Activated CD4-positive, alpha-beta T cell treated with anti-CD3 and anti-CD28 coated beads, Interleukin-2, amount 50 U/mL, for 1 hour (primary cell): Measurements from ENCODE around the gene SLC24A4.
"Not testable (repeated sequence)": the region's sequence is repeated elsewhere in the genome, so short reads cannot be mapped to it uniquely, and the experiment has no call there.

Experiments
- DNase-seq: peaks from one replicate; pipeline ENCODE4 v3.0.0-alpha.2; 2020

Gene SLC24A4

GRCh38 chr14:92372230-92372629 is 49.3 kb downstream of the SLC24A4 start:
- DNase-seq: no peak

- no peak for DNase-seq
These were observed 50.4 kb downstream of the SLC24A4 start for GRCh38 chr14:92373336-92373735.

GRCh38 chr14:92380131-92380530 is 57.2 kb downstream of the SLC24A4 start:
- DNase-seq: no peak

GRCh38 chr14:92380582-92380981 is 57.6 kb downstream of the SLC24A4 start:
- no peak for DNase-seq

- DNase-seq: no peak
These were observed 59.7 kb downstream of the SLC24A4 start for GRCh38 chr14:92382677-92383076.

- no peak for DNase-seq
These were observed 60.8 kb downstream of the SLC24A4 start for GRCh38 chr14:92383805-92384204.

- no peak for DNase-seq
These were observed 61.6 kb downstream of the SLC24A4 start for GRCh38 chr14:92384461-92385133.

- no peak for DNase-seq
These were observed 62.6 kb downstream of the SLC24A4 start for GRCh38 chr14:92385561-92385960.

- no peak for DNase-seq
These were observed 63.2 kb downstream of the SLC24A4 start for GRCh38 chr14:92386165-92386564.

GRCh38 chr14:92386637-92387036 is 63.7 kb downstream of the SLC24A4 start:
- DNase-seq: no peak

GRCh38 chr14:92387578-92387977 is 64.6 kb downstream of the SLC24A4 start:
- DNase-seq: no peak

GRCh38 chr14:92389598-92390158 is 66.7 kb downstream of the SLC24A4 start:
- no peak for DNase-seq

GRCh38 chr14:92391726-92392125 is 68.8 kb downstream of the SLC24A4 start:
- no peak for DNase-seq

- no peak for DNase-seq
These were observed 69.7 kb downstream of the SLC24A4 start for GRCh38 chr14:92392711-92393110.

GRCh38 chr14:92397150-92397952 is 74.4 kb downstream of the SLC24A4 start:
- no peak for DNase-seq

GRCh38 chr14:92397953-92398564 is 75.1 kb downstream of the SLC24A4 start:
- no peak for DNase-seq

GRCh38 chr14:92398888-92399636 is 76.1 kb downstream of the SLC24A4 start:
- no peak for DNase-seq

- no peak for DNase-seq
These were observed 77.8 kb downstream of the SLC24A4 start for GRCh38 chr14:92400579-92401444.

- no peak for DNase-seq
These were observed 78.6 kb downstream of the SLC24A4 start for GRCh38 chr14:92401561-92401960.

- not testable (repeated sequence) for DNase-seq
These were observed 79.5 kb downstream of the SLC24A4 start for GRCh38 chr14:92402500-92402899.

GRCh38 chr14:92404018-92404417 is 81.1 kb downstream of the SLC24A4 start:
- no peak for DNase-seq

- DNase-seq: no peak
These were observed 81.5 kb downstream of the SLC24A4 start for GRCh38 chr14:92404421-92404820.
